ENCODE results near the gene PTPRE.
"Not testable (repeated sequence)": the region's sequence is repeated elsewhere in the genome, so short reads cannot be mapped to it uniquely, and the experiment has no call there.

PTPRE gene

DNA sequence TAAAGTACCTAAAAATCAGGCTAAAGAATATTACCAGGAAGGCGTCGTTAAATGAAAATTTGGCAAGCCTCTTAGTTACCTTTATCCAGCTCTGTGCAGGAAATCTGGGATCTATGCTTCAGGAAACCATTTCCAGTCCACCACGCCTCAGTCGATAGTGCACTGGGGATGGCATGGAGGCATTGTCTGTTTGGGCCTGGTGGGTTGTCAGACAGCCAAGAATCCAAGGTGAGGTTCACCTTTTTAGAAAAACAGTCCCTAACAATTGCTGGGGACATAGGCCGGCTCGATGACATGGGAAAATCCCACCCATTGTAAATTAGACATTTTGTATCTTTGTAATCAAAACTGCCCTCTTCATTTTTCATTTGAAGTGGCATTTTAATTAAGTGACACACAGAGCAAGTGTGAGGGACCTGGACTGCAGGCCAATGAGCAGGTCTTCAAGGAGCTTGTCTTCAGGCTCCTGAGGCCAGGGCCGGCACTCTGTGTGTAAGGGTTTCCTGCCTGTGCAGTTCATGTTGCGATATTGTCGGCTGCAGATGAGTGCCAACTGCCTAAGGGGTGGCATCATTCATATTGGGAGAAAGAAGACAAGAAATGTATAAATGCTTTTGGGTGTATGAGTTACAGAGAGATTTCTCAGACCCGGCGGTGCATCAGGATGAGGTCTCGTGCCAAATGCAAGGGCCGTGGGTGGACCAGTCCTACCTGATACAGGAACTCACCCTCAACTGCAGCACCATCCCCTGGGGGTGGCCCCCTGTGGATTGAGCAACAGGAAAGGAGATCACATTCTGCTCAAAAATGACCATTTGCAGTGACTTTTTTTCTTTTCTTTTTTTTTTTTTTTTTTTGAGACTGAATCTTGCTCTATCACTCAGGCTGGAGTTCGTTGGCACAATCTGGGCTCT is 80.8 kb downstream of the PTPRE start:
- no peaks in the 10 kb centered on the region for H3K9me3 ChIP-seq (ENCODE audit: control insufficient read depth, insufficient read depth, low read length)
- H3K9ac ChIP-seq (ENCODE audit: low read depth, low read length): no peak overlapping the region
- no peaks in the 10 kb centered on the region for H3K36me3 ChIP-seq (ENCODE audit: control insufficient read depth, insufficient read depth, low read length)
- no peak overlapping the region for H3K4me3 ChIP-seq (ENCODE audit: low read depth, low read length)
- H3K4me1 ChIP-seq (ENCODE audit: control insufficient read depth, insufficient read depth, low read length): no peaks in the 10 kb centered on the region
- H3K27ac ChIP-seq (ENCODE audit: low read depth, low read length): no peak overlapping the region
- H3K27me3 ChIP-seq (ENCODE audit: control insufficient read depth, insufficient read depth, low read length): no peaks in the 10 kb centered on the region

DNA sequence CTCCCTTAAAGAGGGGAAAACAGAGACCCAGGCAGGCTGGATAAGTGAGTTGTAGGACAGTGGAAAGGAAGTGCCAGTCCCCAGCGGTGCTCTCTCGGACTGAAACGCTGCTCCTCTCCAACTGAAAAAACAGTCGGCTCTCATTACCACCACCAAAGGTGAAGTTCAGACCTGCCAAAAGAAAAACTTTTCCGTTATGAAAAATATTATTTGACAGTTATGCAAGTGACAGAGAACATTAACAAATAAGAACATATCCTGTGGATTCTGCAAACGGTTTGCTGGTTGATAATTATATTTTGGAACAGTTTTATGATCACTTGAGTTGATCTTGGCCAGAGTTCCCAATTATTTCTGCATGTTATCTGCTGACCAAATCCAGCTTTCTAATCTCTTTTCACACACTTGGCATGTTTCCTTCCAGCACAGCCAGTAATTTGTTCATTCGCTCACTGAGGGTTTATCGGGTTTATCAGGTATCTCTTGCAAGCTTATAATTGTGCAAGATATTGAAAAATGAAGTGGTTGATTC is 82.6 kb downstream of the PTPRE start:
- Histone ChIP-seq H3K36me3 (ENCODE audit: control insufficient read depth, insufficient read depth, low read length) (no peaks in the 10 kb centered on the region), H3K9me3 (ENCODE audit: control insufficient read depth, insufficient read depth, low read length) (no peaks in the 10 kb centered on the region), H3K27ac (ENCODE audit: low read depth, low read length) (no peak overlapping the region), H3K9ac (ENCODE audit: low read depth, low read length) (no peak overlapping the region), H3K27me3 (ENCODE audit: control insufficient read depth, insufficient read depth, low read length) (no peaks in the 10 kb centered on the region), H3K4me1 (ENCODE audit: control insufficient read depth, insufficient read depth, low read length) (no peaks in the 10 kb centered on the region), H3K4me3 (ENCODE audit: low read depth, low read length) (no peak overlapping the region)

DNA sequence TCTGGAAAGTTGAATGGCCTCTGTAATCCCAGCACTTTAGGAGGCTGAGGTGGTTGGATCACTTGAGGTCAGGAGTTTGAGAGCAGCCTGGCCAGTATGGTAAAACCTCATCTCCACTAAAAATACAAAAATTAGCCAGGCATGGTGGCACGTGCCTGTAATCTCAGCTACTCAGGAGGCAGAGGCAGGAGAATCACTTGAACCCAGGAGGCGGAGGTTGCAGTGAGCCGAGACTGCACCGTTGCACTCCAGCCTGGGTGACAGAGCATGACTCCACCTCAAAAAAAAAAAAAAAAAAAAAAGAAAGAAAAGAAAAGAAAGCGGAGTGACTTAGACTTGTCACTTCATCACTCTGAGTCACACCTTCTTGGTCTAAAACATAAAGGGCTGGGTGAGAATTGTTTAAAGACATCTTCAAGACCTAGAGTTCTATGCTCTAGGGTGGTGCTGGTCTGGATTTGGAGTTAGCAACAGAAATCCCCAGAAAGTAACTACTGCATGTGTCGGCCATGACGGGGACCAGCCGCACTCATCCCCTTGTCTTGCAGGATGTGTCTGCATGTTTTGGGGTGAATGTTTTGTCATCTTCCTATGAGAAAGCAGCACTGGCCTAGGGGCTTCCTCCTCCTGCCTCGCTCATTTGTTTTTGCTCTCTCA is 83.4 kb downstream of the PTPRE start:
- H3K4me3 ChIP-seq (ENCODE audit: low read depth, low read length); H3K27me3 ChIP-seq (ENCODE audit: control insufficient read depth, insufficient read depth, low read length); H3K9me3 ChIP-seq (ENCODE audit: control insufficient read depth, insufficient read depth, low read length); H3K4me1 ChIP-seq (ENCODE audit: control insufficient read depth, insufficient read depth, low read length); H3K9ac ChIP-seq (ENCODE audit: low read depth, low read length); H3K27ac ChIP-seq (ENCODE audit: low read depth, low read length); H3K36me3 ChIP-seq (ENCODE audit: control insufficient read depth, insufficient read depth, low read length): not testable (repeated sequence)

DNA sequence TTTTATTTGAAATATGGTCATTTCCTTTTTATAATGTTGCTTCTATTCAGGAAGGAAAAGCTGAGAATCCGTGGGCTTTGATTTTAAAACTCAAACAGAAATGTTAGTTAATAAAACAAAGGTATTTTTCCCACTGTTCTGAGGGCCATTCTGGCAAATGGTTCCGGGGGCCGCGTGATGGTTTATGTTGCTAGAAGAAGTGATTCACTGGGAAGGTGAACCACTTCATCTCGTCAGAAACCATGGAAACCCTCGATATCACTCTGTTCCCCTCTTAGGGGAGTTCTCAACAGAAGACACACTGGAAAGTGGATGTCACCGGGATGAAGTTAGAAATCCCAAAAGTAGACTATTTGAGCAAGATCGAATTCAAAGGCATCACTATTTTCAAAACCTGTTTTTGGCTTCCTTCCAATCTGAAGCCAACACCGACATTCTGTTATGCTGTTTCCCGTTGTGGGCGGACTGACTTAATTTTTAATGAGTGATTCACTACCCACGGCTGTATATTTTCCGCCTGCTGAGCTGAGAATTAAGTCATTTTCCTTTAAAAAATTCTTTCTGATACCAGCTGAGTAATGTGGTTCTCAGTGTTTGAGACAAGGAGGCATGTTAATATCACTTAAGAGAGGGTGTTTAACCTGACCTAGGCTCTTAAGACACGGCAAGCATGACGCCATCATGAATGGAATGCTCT is 84.1 kb downstream of the PTPRE start:
- no peaks in the 10 kb centered on the region for H3K9me3 ChIP-seq (ENCODE audit: control insufficient read depth, insufficient read depth, low read length)

DNA sequence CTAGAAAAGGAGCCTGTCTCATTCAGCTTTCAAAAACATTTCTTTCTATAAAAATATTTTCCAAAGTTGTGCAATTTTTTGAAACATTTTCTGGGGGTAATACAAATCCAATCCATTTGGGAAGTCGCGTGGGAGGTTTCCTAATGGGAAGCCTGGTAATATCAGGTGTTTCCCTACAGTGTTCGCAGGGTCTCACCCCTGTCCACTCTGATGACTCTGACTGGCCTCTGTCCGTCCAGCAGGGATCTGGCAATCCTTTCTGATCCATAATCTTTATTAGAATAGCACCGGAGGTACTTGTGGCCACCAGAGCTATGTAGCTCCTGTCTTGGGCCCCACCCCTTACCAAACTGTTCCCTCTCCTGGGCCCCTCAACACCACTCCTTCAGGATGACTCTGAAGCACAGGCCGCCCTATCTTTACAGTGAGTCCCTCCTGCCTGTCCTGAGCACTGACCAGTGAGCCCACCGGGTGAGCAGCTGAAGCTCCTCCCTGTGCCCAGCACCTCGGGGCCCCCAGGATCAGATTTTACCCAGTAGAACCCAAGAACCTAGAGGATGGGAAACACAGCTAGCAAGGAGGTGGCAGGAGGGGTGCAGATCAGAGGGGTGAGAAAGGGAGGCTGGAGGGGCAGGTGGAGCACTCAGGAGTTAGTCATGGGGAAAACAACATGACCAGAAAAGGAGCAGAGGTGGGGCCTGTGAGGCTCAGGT is 84.8 kb downstream of the PTPRE start:
- no peaks in the 10 kb centered on the region for H3K36me3 ChIP-seq (ENCODE audit: control insufficient read depth, insufficient read depth, low read length)
- no peak overlapping the region for H3K9ac ChIP-seq (ENCODE audit: low read depth, low read length)
- H3K4me1 ChIP-seq (ENCODE audit: control insufficient read depth, insufficient read depth, low read length): no peaks in the 10 kb centered on the region
- H3K4me3 ChIP-seq (ENCODE audit: low read depth, low read length): no peak overlapping the region
- no peak overlapping the region for H3K27ac ChIP-seq (ENCODE audit: low read depth, low read length)
- no peaks in the 10 kb centered on the region for H3K27me3 ChIP-seq (ENCODE audit: control insufficient read depth, insufficient read depth, low read length)
- H3K9me3 ChIP-seq (ENCODE audit: control insufficient read depth, insufficient read depth, low read length): no peaks in the 10 kb centered on the region

More for the DNA sequence above, 84.1 kb downstream of the PTPRE start:
- Histone ChIP-seq H3K4me1 (ENCODE audit: control insufficient read depth, insufficient read depth, low read length) (no peaks in the 10 kb centered on the region), H3K4me3 (ENCODE audit: low read depth, low read length) (no peak overlapping the region), H3K36me3 (ENCODE audit: control insufficient read depth, insufficient read depth, low read length) (no peaks in the 10 kb centered on the region), H3K27ac (ENCODE audit: low read depth, low read length) (no peak overlapping the region), H3K27me3 (ENCODE audit: control insufficient read depth, insufficient read depth, low read length) (no peaks in the 10 kb centered on the region), H3K9ac (ENCODE audit: low read depth, low read length) (no peak overlapping the region)

DNA sequence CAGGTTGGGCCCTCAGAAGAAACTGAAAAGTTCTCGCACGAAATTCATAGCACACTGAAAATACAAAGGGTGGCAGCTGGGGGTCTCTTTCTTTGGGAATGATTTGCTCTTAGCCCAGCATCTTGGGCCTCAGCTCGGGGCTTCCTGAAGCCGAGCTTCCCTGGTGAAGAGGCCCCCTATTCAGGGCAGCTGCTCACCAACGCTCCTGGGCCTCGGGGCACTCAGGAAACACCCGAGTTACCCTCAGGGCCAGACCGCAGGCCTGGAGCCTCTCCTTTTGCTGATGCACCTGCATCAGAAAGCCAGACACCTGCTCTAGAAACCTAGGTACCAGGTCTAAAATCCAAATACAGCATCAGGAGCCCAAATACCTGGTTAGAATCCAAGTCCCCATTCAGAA is 85.5 kb downstream of the PTPRE start:
- H3K9ac ChIP-seq (ENCODE audit: low read depth, low read length): no peak overlapping the region
- no peaks in the 10 kb centered on the region for H3K4me1 ChIP-seq (ENCODE audit: control insufficient read depth, insufficient read depth, low read length)

DNA sequence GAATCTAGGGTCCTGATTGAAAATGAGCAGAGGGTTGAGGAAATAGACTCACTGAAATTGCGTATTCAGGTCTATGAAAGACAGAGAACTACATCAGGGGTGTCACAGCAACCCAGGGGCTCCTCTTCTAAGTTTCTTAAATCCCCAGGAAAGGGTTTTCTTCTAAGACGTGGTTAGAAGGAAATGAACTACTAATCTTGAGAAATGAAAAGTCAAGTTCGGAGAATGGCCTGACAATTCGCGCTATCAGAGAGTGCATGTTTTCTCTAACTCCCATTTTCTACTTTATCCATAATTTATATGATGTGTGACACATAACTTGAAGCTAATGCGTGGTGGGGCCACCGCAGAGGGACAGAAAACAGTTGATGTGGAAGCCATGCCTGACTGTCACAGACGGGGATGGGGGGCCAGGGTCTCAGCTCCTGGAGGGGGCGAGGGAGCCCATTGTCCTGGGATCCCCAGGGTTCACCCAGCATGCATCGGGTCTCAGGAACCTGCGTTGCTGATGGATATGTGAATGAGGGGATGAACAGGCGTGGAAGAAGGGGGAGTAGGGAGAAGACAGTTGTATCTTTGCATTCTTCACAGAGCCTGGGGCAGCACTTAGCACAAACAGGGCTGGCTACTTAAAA is 86.3 kb downstream of the PTPRE start:
- H3K36me3 ChIP-seq (ENCODE audit: control insufficient read depth, insufficient read depth, low read length): no peaks in the 10 kb centered on the region
- no peaks in the 10 kb centered on the region for H3K4me1 ChIP-seq (ENCODE audit: control insufficient read depth, insufficient read depth, low read length)
- H3K9ac ChIP-seq (ENCODE audit: low read depth, low read length): no peak overlapping the region
- no peak overlapping the region for H3K27ac ChIP-seq (ENCODE audit: low read depth, low read length)
- H3K9me3 ChIP-seq (ENCODE audit: control insufficient read depth, insufficient read depth, low read length): no peaks in the 10 kb centered on the region
- no peak overlapping the region for H3K4me3 ChIP-seq (ENCODE audit: low read depth, low read length)
- H3K27me3 ChIP-seq (ENCODE audit: control insufficient read depth, insufficient read depth, low read length): no peaks in the 10 kb centered on the region

More for the DNA sequence above, 85.5 kb downstream of the PTPRE start:
- no peak overlapping the region for H3K27ac ChIP-seq (ENCODE audit: low read depth, low read length)
- no peak overlapping the region for H3K4me3 ChIP-seq (ENCODE audit: low read depth, low read length)
- H3K36me3 ChIP-seq (ENCODE audit: control insufficient read depth, insufficient read depth, low read length): no peaks in the 10 kb centered on the region
- H3K27me3 ChIP-seq (ENCODE audit: control insufficient read depth, insufficient read depth, low read length): no peaks in the 10 kb centered on the region
- H3K9me3 ChIP-seq (ENCODE audit: control insufficient read depth, insufficient read depth, low read length): no peaks in the 10 kb centered on the region

DNA sequence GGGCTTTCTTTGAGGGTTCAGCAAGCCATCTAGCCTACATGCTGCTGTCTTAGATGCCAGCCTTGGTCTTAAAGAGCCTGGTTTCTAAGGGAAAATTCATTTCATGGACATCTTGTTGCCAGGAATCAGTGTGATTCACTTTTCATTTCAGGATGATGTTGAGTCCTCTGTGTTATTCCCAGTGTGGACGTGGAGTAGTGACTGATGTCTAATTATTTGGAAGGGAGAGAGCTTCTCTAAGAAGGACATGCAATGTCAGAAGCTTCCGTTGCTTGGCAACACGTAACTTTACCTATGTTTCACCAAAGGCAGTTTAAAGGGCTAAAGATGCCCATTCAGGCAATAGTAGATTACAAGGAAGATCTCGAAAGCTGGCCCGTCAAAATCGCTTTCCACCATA is 89.0 kb downstream of the PTPRE start:
- Histone ChIP-seq H3K27me3 (ENCODE audit: control insufficient read depth, insufficient read depth, low read length) (no peaks in the 10 kb centered on the region), H3K4me3 (ENCODE audit: low read depth, low read length) (no peak overlapping the region), H3K9ac (ENCODE audit: low read depth, low read length) (no peak overlapping the region), H3K9me3 (ENCODE audit: control insufficient read depth, insufficient read depth, low read length) (no peaks in the 10 kb centered on the region), H3K27ac (ENCODE audit: low read depth, low read length) (no peak overlapping the region), H3K4me1 (ENCODE audit: control insufficient read depth, insufficient read depth, low read length) (no peaks in the 10 kb centered on the region), H3K36me3 (ENCODE audit: control insufficient read depth, insufficient read depth, low read length) (no peaks in the 10 kb centered on the region)

DNA sequence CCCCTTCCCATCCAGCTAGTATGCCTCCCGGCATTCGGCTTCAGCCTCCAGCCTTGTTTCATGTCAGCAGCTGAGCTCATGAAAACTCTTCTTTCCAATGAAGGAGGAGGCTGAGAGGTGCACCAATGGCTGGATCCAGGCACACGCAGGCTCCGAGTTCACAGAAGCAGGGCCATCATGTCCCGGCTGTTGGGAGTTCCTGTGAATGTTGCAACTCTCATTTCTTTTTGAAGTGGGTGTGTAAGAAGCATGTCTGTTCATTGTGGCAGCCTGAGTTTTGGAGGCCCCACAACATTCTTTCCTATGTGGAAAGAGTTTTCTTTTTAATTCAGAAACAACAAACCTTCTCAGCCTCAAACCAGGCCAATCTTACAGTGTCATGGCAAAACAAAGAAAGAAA is 89.7 kb downstream of the PTPRE start:
- H3K27ac ChIP-seq (ENCODE audit: low read depth, low read length): no peak overlapping the region
- no peaks in the 10 kb centered on the region for H3K36me3 ChIP-seq (ENCODE audit: control insufficient read depth, insufficient read depth, low read length)

DNA sequence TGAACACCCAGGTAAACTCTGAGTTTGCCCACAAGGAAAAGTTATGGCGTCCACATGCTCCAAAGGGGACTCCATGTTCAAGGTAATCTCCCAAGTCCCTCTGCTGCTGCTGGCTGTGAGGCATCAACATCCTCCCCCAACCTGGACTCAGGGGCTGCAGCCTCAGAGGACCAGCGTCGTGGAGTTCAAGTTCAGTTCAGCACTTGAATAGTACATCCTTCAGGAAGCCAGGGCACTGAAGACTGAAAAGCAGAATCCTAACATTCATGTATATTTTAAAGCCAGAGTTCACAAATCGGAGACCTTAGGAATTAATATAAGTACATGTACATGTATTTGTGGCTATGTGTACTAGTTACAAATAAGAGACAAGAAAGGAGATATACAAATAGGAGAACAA is 90.4 kb downstream of the PTPRE start:
- H3K4me1 ChIP-seq (ENCODE audit: control insufficient read depth, insufficient read depth, low read length): no peaks in the 10 kb centered on the region
- H3K27ac ChIP-seq (ENCODE audit: low read depth, low read length): no peak overlapping the region
- no peak overlapping the region for H3K4me3 ChIP-seq (ENCODE audit: low read depth, low read length)
- H3K9me3 ChIP-seq (ENCODE audit: control insufficient read depth, insufficient read depth, low read length): no peaks in the 10 kb centered on the region
- H3K36me3 ChIP-seq (ENCODE audit: control insufficient read depth, insufficient read depth, low read length): no peaks in the 10 kb centered on the region
- H3K9ac ChIP-seq (ENCODE audit: low read depth, low read length): no peak overlapping the region
- H3K27me3 ChIP-seq (ENCODE audit: control insufficient read depth, insufficient read depth, low read length): no peaks in the 10 kb centered on the region

More for the DNA sequence above, 89.7 kb downstream of the PTPRE start:
- no peak overlapping the region for H3K9ac ChIP-seq (ENCODE audit: low read depth, low read length)
- H3K4me3 ChIP-seq (ENCODE audit: low read depth, low read length): no peak overlapping the region
- H3K4me1 ChIP-seq (ENCODE audit: control insufficient read depth, insufficient read depth, low read length): no peaks in the 10 kb centered on the region
- H3K27me3 ChIP-seq (ENCODE audit: control insufficient read depth, insufficient read depth, low read length): no peaks in the 10 kb centered on the region
- H3K9me3 ChIP-seq (ENCODE audit: control insufficient read depth, insufficient read depth, low read length): no peaks in the 10 kb centered on the region
